Tibial nerve (tissue), 4 donors: ENCODE measurements around the gene FNDC3A. TPM values are rescaled to one million over a fixed set of nuclear protein-coding genes. Genes with fewer than 3 reads are reported as not detected.
A peak's percentile ranks its signal among the peaks of the same experiment; 100 is the strongest.

ENCODE experiments used
- DNase-seq, 2 donors: peaks; one replicate each; pipeline ENCODE4 v3.0.0-alpha.2; 2019; ENCODE audit warnings: low spot score in 2 of 2
- H3K27ac ChIP-seq, 4 donors: fragments of 200-600 bp; sonication (generic) in 3 of 4; one replicate each; pipeline ENCODE4 v1.5.1; 2017 to 2019; ENCODE audit warnings: mild to moderate bottlenecking in 1 of 4
- H3K27me3 ChIP-seq, 2 donors: fragments of 200-600 bp; sonication (generic) in 1 of 2; one replicate each; pipeline versions ENCODE4 v1.5.1 to v1.6.0; 2017 to 2019
- H3K36me3 ChIP-seq, 3 donors: fragments of 200-600 bp; sonication (generic); one replicate each; pipeline ENCODE4 v1.5.1; 2018 to 2019
- H3K4me1 ChIP-seq, 4 donors: fragments of 200-600 bp; sonication (generic) in 3 of 4; one replicate each; pipeline ENCODE4 v1.5.1; 2017 to 2019
- H3K4me3 ChIP-seq, 4 donors: fragments of 200-600 bp; sonication (generic) in 3 of 4; one replicate each; pipeline ENCODE4 v1.5.1; 2017 to 2019; ENCODE audit warnings: mild to moderate bottlenecking in 1 of 4, moderate library complexity in 1 of 4
- H3K9me3 ChIP-seq, 4 donors: fragments of 200-600 bp; sonication (generic) in 3 of 4; one replicate each; pipeline ENCODE4 v1.5.1; 2017 to 2019
- EP300 ChIP-seq, 2 donors: sonication (generic); formaldehyde crosslinking; IDR thresholded peaks; one replicate each; pipeline ENCODE4 v1.6.1; 2017; ENCODE audit warnings: antibody characterized with exemption in 2 of 2, mild to moderate bottlenecking in 1 of 2
- POLR2A ChIP-seq, 2 donors: fragments of 450-650 bp; IDR thresholded peaks; one replicate each; pipeline ENCODE4 v1.6.1; 2017; ENCODE audit warnings: antibody characterized with exemption in 2 of 2, mild to moderate bottlenecking in 2 of 2, moderate library complexity in 2 of 2
- WGBS, 2 donors: methylation state at CpG; one replicate each; pipeline ENCODE4 v1.1.5; 2018; 5-methylcytosine and 5-hydroxymethylcytosine counted together
- total RNA-seq, 4 donors: library from RNA; depleted of rRNA; stranded (reverse); fragments of >200 nt; gene quantifications; one replicate each; pipeline ENCODE4 v1.1.0, GENCODE V29; 2016
- TF ChIP-seq, protein P1 (sequence below), 5 experiments: fragments of 200-600 bp in 3 of 5; fragments of 450-650 bp in 2 of 5; sonication (generic) in 3 of 5; IDR thresholded peaks; one replicate each; pipeline ENCODE4 v1.5.1; 2016 to 2019; ENCODE audit warnings: antibody characterized with exemption in 5 of 5, mild to moderate bottlenecking in 3 of 5, moderate library complexity in 2 of 5

FNDC3A gene
- total RNA-seq, 4 donors from 2014 or later: 38.2 to 57.7 (median 47.0) TPM

DNA sequence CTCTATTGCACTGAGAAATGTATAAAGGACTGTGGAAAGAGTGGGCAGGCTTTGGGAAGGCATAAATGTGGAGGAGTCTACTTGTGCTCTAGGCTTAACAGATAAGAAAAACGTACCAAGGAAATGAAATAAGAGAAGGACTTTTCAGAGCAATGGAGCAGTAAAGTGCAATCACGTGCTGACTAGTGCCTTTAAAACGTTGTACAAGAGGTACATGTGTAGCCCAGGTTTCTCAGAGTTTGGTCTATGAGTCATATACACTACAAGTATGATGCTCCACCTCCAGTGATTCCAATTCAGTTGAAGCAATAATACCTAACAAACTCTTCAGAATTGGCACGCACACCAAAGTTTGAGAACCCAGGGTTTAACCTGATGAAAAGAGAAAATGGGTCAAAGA is 13.4 kb upstream of the FNDC3A start:
- Histone ChIP-seq H3K27me3 (peaks cover 0 to 2% of the 10 kb centered on the region in 2 donors), H3K27ac (no peak overlapping the region), H3K4me1 (no peaks in the 10 kb centered on the region), H3K4me3 (no peak overlapping the region), H3K9me3 (no peaks in the 10 kb centered on the region), H3K36me3 (no peaks in the 10 kb centered on the region)
- TF ChIP-seq POLR2A (IDR thresholded peaks at IDR 0.05): no peak
- TF ChIP-seq, protein P1, sequence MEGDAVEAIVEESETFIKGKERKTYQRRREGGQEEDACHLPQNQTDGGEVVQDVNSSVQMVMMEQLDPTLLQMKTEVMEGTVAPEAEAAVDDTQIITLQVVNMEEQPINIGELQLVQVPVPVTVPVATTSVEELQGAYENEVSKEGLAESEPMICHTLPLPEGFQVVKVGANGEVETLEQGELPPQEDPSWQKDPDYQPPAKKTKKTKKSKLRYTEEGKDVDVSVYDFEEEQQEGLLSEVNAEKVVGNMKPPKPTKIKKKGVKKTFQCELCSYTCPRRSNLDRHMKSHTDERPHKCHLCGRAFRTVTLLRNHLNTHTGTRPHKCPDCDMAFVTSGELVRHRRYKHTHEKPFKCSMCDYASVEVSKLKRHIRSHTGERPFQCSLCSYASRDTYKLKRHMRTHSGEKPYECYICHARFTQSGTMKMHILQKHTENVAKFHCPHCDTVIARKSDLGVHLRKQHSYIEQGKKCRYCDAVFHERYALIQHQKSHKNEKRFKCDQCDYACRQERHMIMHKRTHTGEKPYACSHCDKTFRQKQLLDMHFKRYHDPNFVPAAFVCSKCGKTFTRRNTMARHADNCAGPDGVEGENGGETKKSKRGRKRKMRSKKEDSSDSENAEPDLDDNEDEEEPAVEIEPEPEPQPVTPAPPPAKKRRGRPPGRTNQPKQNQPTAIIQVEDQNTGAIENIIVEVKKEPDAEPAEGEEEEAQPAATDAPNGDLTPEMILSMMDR (IDR thresholded peaks at IDR 0.05): no peak
- no peak for TF ChIP-seq EP300 (IDR thresholded peaks at IDR 0.05)
- 66 to 76% methylated on average over 4 of the region's 4 CpGs for WGBS, 2 donors
- no peak for DNase-seq

DNA sequence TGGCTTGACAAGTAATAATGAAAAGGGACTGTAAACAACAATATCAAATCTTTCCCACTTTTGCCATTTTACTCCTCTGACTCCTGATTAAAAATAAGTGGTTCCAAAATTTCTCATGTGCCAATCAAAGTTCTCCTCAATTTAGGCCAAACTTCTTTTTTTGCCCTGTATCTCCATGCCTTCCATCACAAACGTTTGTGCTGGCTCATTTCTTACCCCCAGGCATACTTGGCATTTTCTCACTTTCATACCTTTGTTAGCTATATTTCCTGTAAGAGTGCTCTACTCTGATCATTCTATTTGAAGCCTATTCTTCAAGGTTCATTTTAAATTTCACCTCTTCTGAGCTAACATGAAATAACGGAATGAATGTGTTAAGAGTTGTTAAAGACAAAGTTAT is 10.0 kb upstream of the FNDC3A start:
- H3K36me3 ChIP-seq: no peaks in the 10 kb centered on the region
- H3K27ac ChIP-seq: no peak overlapping the region
- H3K27me3 ChIP-seq: peaks cover 0 to 2% of the 10 kb centered on the region in 2 donors
- DNase-seq: no peak
- WGBS, 2 donors: 62 to 66% methylated on average over 2 of the region's 2 CpGs
- no peak for TF ChIP-seq POLR2A (IDR thresholded peaks at IDR 0.05)
- no peak for TF ChIP-seq EP300 (IDR thresholded peaks at IDR 0.05)
- TF ChIP-seq, protein P1 (IDR thresholded peaks at IDR 0.05): no peak
- H3K9me3 ChIP-seq: no peaks in the 10 kb centered on the region
- H3K4me3 ChIP-seq: no peak overlapping the region
- no peaks in the 10 kb centered on the region for H3K4me1 ChIP-seq

DNA sequence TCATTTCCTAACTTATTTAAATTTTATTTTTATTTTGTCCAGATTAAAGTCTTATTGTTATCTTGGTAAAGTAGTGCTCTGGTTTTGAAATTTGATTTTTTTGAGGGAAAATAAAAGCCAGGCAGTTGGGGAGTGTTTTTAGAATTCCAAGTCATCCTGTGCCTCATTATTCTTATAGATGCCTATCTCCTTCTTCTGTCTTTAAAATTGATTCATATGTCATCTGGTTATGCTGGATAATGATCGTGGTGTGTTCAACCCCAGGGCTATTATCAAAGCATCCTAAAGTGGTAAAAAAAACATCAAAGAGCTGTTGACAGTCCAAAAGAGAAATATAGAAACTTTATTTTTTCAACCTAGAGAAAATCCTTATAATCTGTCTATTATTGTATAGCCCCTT is 6.0 kb upstream of the FNDC3A start:
- Histone ChIP-seq H3K4me3 (no peak overlapping the region), H3K4me1 (peaks cover 0 to 1% (median 0%) of the 10 kb centered on the region in 4 donors), H3K9me3 (peaks cover 0 to 6% (median 0%) of the 10 kb centered on the region in 4 donors), H3K27ac (no peak overlapping the region), H3K27me3 (peaks cover 0 to 2% of the 10 kb centered on the region in 2 donors), H3K36me3 (no peaks in the 10 kb centered on the region)
- no peak for DNase-seq
- WGBS, 2 donors: 64 to 72% methylated on average over 1 of the region's 1 CpG
- TF ChIP-seq EP300 (IDR thresholded peaks at IDR 0.05): no peak
- TF ChIP-seq, protein P1 (IDR thresholded peaks at IDR 0.05): no peak
- TF ChIP-seq POLR2A (IDR thresholded peaks at IDR 0.05): no peak

DNA sequence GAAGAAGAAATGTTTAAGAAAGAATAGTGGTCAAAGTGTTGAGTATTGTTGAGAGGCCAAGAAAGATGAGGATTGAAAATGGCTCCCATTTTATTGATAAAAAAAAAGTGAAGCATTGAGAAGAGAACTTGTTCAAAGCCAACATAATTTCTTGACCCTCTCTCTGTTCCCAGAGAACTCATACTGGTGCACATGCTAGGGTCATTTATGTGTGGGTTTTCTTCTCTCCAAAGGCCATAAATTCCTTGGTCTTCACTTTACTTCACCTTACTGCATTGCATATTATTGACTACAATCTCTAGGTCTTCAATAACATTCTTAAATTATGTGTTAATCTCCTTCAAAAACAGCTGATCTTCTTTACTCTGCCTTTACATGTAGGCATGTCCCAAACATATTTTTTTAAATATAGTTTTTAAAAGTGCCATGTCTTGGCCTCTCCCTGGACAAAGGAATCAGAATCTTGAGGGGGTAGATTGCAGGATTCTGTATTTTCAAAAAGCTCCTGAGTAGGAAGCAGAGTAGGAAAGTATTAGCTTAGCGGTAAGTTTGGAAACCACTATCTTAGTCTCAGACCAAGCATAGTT is 1.8 kb upstream of the FNDC3A start:
- no peak overlapping the region for H3K27ac ChIP-seq
- TF ChIP-seq, protein P1 (IDR thresholded peaks at IDR 0.05): no peak
- H3K4me1 ChIP-seq: peaks cover 0 to 23% (median 0%) of the 10 kb centered on the region in 4 donors
- H3K9me3 ChIP-seq: peaks cover 0 to 6% (median 0%) of the 10 kb centered on the region in 4 donors
- no peak for DNase-seq
- H3K36me3 ChIP-seq: no peaks in the 10 kb centered on the region
- WGBS, 2 donors: 93 to 97% methylated on average over 1 of the region's 1 CpG
- H3K27me3 ChIP-seq: no peaks in the 10 kb centered on the region
- no peak overlapping the region for H3K4me3 ChIP-seq

DNA sequence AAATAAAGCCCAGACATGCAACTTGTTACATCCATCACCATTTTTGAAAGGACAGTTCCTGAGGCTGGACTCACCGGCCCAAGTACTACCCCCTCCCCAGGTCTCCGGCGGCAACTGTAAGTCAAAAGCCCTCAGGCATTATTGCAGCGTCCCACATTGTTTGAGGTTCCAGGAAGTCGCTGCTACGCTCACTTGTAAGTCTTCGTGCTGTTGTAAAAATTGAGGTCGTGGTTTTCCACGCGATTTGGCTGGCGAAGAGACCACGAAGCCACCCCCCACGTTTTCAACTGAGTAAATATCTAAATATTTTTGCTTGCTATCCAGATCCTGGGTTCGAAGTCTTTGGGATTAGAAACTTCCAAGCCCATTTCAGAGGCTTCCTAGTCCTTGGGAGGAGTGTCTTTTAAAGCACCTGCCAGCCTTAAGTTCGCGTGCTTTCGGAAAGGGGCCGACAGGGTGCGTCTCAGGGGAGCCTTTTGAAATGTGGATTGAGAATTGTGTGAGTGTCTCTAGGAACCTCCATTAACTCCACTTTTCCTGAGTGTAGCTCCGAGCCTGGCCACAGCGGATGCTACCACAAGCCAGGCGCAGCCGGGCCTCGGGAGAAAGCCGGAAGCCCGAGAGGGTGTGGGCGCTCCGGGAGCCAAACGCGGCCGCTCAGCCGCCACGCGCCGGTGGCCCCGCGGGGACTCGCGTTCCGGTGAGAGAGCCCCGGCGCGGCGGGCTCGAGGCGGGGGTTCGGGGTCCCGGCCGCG is 434 bp upstream of the FNDC3A start:
- H3K27me3 ChIP-seq: no peaks in the 10 kb centered on the region
- H3K9me3 ChIP-seq: peaks cover 0 to 6% (median 0%) of the 10 kb centered on the region in 4 donors
- WGBS, 2 donors: 1% methylated on average over 21 to 30 of the region's 50 CpGs
- DNase-seq: peak in 1 of 2 donors; percentile 27
- H3K36me3 ChIP-seq: no peaks in the 10 kb centered on the region
- peak; percentile 36 to 62 for TF ChIP-seq POLR2A (IDR thresholded peaks at IDR 0.05)
- peak in 1 of 2 donors; percentile 32 for TF ChIP-seq EP300 (IDR thresholded peaks at IDR 0.05)
- TF ChIP-seq, protein P1 (IDR thresholded peaks at IDR 0.05): peak in 2 of 5 experiments; percentile 8 to 33
- H3K4me3 ChIP-seq: peak overlapping the region; percentile 64 to 96 (median 96)
- peaks cover 0 to 36% (median 5%) of the 10 kb centered on the region in 4 donors for H3K4me1 ChIP-seq
- H3K27ac ChIP-seq: peak overlapping the region; percentile 99 to 100 (median 100)
